ENCODE results near the gene IGFBP2.

GRCh38 chr2:216650626-216651257 lies 17.5 kb downstream of the IGFBP2 start:
- TF ChIP-seq CTCF (IDR thresholded peaks at IDR 0.05; ENCODE audit: poor library complexity) (no peak), EZH2 (IDR thresholded peaks at IDR 0.05; ENCODE audit: borderline replicate concordance) (no peak), EZH2phosphoT487 (IDR thresholded peaks at IDR 0.05; ENCODE audit: low read depth, severe bottlenecking, unreplicated experiment) (no peak)
